Measurements from ENCODE around the gene CCDC85A. TPM values are rescaled to one million over a fixed set of nuclear protein-coding genes. Genes with fewer than 3 reads are reported as not detected.

CCDC85A gene
- total RNA-seq, 4 donors from 2014 or later = 0.20 to 1.1 (median 0.92) TPM

DNA sequence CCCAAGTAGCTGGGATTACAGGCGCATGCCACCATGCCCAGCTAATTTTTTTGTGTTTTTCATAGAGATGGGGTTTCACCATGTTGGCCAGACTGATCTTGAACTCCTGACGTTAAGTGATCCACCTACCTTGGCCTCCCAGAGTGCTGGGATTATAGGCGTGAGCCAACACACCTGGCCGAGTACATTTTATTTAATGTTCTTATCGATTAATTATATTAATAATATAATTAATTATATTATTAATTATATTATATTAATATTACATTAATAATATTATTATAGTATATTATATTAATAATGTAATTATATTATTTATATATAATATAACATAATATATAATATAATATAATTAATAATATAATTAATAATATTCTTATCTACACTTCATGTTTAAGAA is 101.4 kb downstream of the CCDC85A start:
- Histone ChIP-seq H3K27me3 (no peaks in the 10 kb centered on the region), H3K36me3 (no peaks in the 10 kb centered on the region), H3K4me1 (no peaks in the 10 kb centered on the region), H3K4me3 (no peak overlapping the region), H3K9me3 (no peaks in the 10 kb centered on the region), H3K27ac (no peak overlapping the region)
- DNase-seq = no peak
- WGBS, 2 donors (ENCODE audit: low coverage in 1 of 2) = 86 to 91% methylated on average over 5 of the region's 5 CpGs
- intact Hi-C loops (cut with DNase I; ENCODE audit: low total_unique reads) = no loop called here
- TF ChIP-seq POLR2AphosphoS5 (IDR thresholded peaks at IDR 0.05) (no peak), EP300 (IDR thresholded peaks at IDR 0.05; ENCODE audit: low read depth) (no peak), POLR2A (IDR thresholded peaks at IDR 0.05) (no peak)
- TF ChIP-seq, protein P1, sequence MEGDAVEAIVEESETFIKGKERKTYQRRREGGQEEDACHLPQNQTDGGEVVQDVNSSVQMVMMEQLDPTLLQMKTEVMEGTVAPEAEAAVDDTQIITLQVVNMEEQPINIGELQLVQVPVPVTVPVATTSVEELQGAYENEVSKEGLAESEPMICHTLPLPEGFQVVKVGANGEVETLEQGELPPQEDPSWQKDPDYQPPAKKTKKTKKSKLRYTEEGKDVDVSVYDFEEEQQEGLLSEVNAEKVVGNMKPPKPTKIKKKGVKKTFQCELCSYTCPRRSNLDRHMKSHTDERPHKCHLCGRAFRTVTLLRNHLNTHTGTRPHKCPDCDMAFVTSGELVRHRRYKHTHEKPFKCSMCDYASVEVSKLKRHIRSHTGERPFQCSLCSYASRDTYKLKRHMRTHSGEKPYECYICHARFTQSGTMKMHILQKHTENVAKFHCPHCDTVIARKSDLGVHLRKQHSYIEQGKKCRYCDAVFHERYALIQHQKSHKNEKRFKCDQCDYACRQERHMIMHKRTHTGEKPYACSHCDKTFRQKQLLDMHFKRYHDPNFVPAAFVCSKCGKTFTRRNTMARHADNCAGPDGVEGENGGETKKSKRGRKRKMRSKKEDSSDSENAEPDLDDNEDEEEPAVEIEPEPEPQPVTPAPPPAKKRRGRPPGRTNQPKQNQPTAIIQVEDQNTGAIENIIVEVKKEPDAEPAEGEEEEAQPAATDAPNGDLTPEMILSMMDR (IDR thresholded peaks at IDR 0.05) = no peak
- in situ Hi-C loops (cut with MboI; ENCODE audit: low pct_ligation_motif_present in 1 of 4, low pct_unique_long_range_greater_than_20kb in 1 of 4, low sequenced_read_pairs in 3 of 4) = no loop called here

DNA sequence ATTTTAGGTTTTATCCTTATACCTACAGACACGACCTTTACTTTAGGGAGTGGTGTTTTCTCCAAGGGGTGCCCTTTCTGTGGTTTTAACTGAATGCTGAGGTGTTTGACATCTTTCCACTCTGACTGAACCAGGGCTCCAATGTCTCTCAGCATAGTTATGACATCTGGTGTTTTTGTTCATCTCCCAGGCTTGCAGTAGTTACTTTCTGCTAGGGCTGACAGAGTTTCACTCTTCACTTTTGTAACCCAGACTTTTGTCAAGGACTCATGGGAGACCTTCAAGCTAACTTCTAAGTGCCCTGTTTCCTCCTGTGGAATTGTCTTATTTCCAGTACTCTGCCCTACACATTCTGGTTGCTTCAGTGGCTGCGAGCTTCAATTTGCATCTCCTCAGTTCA is 103.1 kb downstream of the CCDC85A start:
- in situ Hi-C loops (cut with MboI; ENCODE audit: low pct_ligation_motif_present in 1 of 4, low pct_unique_long_range_greater_than_20kb in 1 of 4, low sequenced_read_pairs in 3 of 4) (no loop called here), intact Hi-C loops (cut with DNase I; ENCODE audit: low total_unique reads) (no loop called here)
- no peak overlapping the region for H3K4me3 ChIP-seq
- no peaks in the 10 kb centered on the region for H3K36me3 ChIP-seq
- TF ChIP-seq POLR2AphosphoS5 (IDR thresholded peaks at IDR 0.05) (no peak), POLR2A (IDR thresholded peaks at IDR 0.05) (no peak), EP300 (IDR thresholded peaks at IDR 0.05; ENCODE audit: low read depth) (no peak)
- TF ChIP-seq, protein P1 (IDR thresholded peaks at IDR 0.05) = no peak
- no peaks in the 10 kb centered on the region for H3K4me1 ChIP-seq
- H3K9me3 ChIP-seq = no peaks in the 10 kb centered on the region
- H3K27me3 ChIP-seq = no peaks in the 10 kb centered on the region
- DNase-seq = no peak
- WGBS, 2 donors (ENCODE audit: low coverage in 1 of 2) = 78 to 82% methylated on average over 1 to 2 of the region's 2 CpGs
- no peak overlapping the region for H3K27ac ChIP-seq

DNA sequence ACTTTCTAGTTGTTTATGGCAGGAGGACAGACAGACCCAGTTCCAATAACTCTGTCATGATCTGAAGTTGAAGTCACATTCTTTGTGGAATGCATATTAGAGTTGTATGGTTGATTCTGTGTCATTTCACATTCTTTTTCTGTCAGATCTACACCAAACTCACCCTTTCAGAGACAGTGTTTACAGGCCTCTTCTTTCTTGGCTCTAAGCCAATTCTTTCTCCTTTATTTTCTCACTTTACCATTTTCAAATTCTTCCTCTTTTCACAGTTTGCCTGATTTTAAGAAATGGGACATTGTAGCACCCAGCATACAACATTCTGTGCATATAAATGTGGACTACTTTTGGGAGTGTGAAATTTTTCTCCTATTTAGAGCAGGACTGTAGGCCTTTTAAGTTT is 103.7 kb downstream of the CCDC85A start:
- Histone ChIP-seq H3K27me3 (no peaks in the 10 kb centered on the region), H3K27ac (no peak overlapping the region), H3K36me3 (no peaks in the 10 kb centered on the region), H3K4me3 (no peak overlapping the region), H3K9me3 (no peaks in the 10 kb centered on the region), H3K4me1 (no peaks in the 10 kb centered on the region)
- in situ Hi-C loops (cut with MboI; ENCODE audit: low pct_ligation_motif_present in 1 of 4, low pct_unique_long_range_greater_than_20kb in 1 of 4, low sequenced_read_pairs in 3 of 4) = no loop called here
- DNase-seq = no peak
- TF ChIP-seq, protein P1 (IDR thresholded peaks at IDR 0.05) = no peak
- TF ChIP-seq POLR2AphosphoS5 (IDR thresholded peaks at IDR 0.05) = no peak
- TF ChIP-seq EP300 (IDR thresholded peaks at IDR 0.05; ENCODE audit: low read depth) = no peak
- TF ChIP-seq POLR2A (IDR thresholded peaks at IDR 0.05) = no peak
- intact Hi-C loops (cut with DNase I; ENCODE audit: low total_unique reads) = no loop called here

DNA sequence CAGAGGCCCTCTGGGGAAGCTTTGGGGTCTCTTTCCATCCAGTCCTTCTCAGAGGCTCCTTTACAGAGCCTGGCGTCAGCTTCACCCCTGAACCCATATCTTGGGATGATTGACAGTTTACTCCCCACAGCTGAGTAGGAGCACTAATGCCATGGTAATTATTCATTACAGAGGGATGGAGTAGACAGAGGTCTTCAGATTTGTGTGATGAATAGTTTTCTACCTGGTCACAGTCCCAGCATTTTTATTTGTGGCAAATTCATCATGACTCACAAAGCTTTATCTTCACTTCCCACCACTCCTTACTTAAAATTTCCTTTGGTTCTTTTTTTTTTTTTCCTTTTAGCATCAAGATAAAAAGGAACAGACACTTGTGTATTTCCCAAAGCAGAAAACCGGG is 104.2 kb downstream of the CCDC85A start:
- Histone ChIP-seq H3K9me3 (no peaks in the 10 kb centered on the region), H3K27me3 (no peaks in the 10 kb centered on the region), H3K27ac (no peak overlapping the region), H3K4me1 (no peaks in the 10 kb centered on the region), H3K4me3 (no peak overlapping the region), H3K36me3 (no peaks in the 10 kb centered on the region)
- in situ Hi-C loops (cut with MboI; ENCODE audit: low pct_ligation_motif_present in 1 of 4, low pct_unique_long_range_greater_than_20kb in 1 of 4, low sequenced_read_pairs in 3 of 4) (no loop called here), intact Hi-C loops (cut with DNase I; ENCODE audit: low total_unique reads) (no loop called here)
- 61 to 64% methylated on average over 1 to 2 of the region's 2 CpGs for WGBS, 2 donors (ENCODE audit: low coverage in 1 of 2)
- DNase-seq = no peak
- TF ChIP-seq POLR2A (IDR thresholded peaks at IDR 0.05) (no peak), POLR2AphosphoS5 (IDR thresholded peaks at IDR 0.05) (no peak), EP300 (IDR thresholded peaks at IDR 0.05; ENCODE audit: low read depth) (no peak)
- TF ChIP-seq, protein P1 (IDR thresholded peaks at IDR 0.05) = no peak

All from transverse colon (tissue), 4 donors.